IPS-20b (cell line): ENCODE data around the gene EIF5A.

Experiments
- H3K27ac ChIP-seq: one replicate; pipeline ENCODE4 v1.5.1; 2013; ENCODE audit warnings: low read length
- H3K27me3 ChIP-seq: 2 replicates; pipeline ENCODE4 v1.6.1; 2013; ENCODE audit warnings: mild to moderate bottlenecking, low read length, inconsistent platforms; ENCODE audit not compliant: insufficient read depth
- H3K36me3 ChIP-seq: 2 replicates; pipeline ENCODE4 v1.6.1; 2013; ENCODE audit warnings: low read depth, mild to moderate bottlenecking, inconsistent platforms, low read length, moderate library complexity; ENCODE audit not compliant: insufficient read depth
- H3K4me1 ChIP-seq: 2 replicates; pipeline ENCODE4 v1.6.1; 2013; ENCODE audit warnings: mild to moderate bottlenecking, control low read depth, inconsistent platforms, low read length, moderate library complexity; ENCODE audit not compliant: insufficient read depth
- H3K4me3 ChIP-seq: 2 replicates; pipeline ENCODE4 v1.5.1; 2013; ENCODE audit warnings: mild to moderate bottlenecking, low read length, inconsistent platforms
- H3K9ac ChIP-seq: 2 replicates; pipeline ENCODE4 v1.6.1; 2013; ENCODE audit warnings: low read depth, mild to moderate bottlenecking, inconsistent platforms, low read length, moderate library complexity
- H3K9me3 ChIP-seq: 2 replicates; pipeline ENCODE4 v1.6.1; 2013; ENCODE audit warnings: mild to moderate bottlenecking, low read depth, low read length, inconsistent platforms; ENCODE audit not compliant: insufficient read depth

The EIF5A gene

GRCh38 chr17:7279448-7279847, 28.0 kb upstream of the EIF5A start:
- H3K27ac ChIP-seq, result no peak overlapping the region
- no peaks in the 10 kb centered on the region for H3K9me3 ChIP-seq
- H3K27me3 ChIP-seq, result peaks cover 36% of the 10 kb centered on the region
- no peak overlapping the region for H3K9ac ChIP-seq
- no peak overlapping the region for H3K4me3 ChIP-seq
- 0 out of 2 replicates have a peak, but pooled peaks cover 1% of the 10 kb centered on the region for H3K36me3 ChIP-seq
- peaks cover 7% of the 10 kb centered on the region; the same call in 1 of the 2 replicates for H3K4me1 ChIP-seq

GRCh38 chr17:7280519-7281073, 26.8 kb upstream of the EIF5A start:
- peaks cover 36% of the 10 kb centered on the region for H3K27me3 ChIP-seq
- H3K9me3 ChIP-seq, result no peaks in the 10 kb centered on the region
- no peak overlapping the region for H3K27ac ChIP-seq
- peak overlapping the region; percentile 67; the same call in 1 of the 2 replicates for H3K9ac ChIP-seq
- peaks cover 7% of the 10 kb centered on the region; the same call in 1 of the 2 replicates for H3K4me1 ChIP-seq
- H3K36me3 ChIP-seq, result 0 out of 2 replicates have a peak, but pooled peaks cover 3% of the 10 kb centered on the region
- H3K4me3 ChIP-seq, result peak overlapping the region; percentile 76

GRCh38 chr17:7281074-7281952, 26.1 kb upstream of the EIF5A start, which contains the start of gene SLC2A4:
Gene SLC2A4 (plus strand): TSS chr17:7281718. CDS start chr17:7281935, 217 bp downstream.
- Histone ChIP-seq H3K4me3 (peak within 1 kb of the TSS; percentile 82), H3K27ac (no peak within 1 kb of the TSS), H3K36me3 (peaks cover 3% of the 10 kb centered on the region; the same call in 1 of the 2 replicates), H3K9me3 (no peaks in the 10 kb centered on the region), H3K4me1 (peaks cover 7% of the 10 kb centered on the region; the same call in 1 of the 2 replicates), H3K9ac (peak within 1 kb of the TSS; percentile 68; the same call in 1 of the 2 replicates), H3K27me3 (peaks cover 36% of the 10 kb centered on the region)

GRCh38 chr17:7281953-7282751, 25.3 kb upstream of the EIF5A start:
- H3K4me1 ChIP-seq, result peaks cover 7% of the 10 kb centered on the region; the same call in 1 of the 2 replicates
- no peak overlapping the region for H3K27ac ChIP-seq
- H3K9me3 ChIP-seq, result no peaks in the 10 kb centered on the region
- peak overlapping the region; percentile 82 for H3K4me3 ChIP-seq
- H3K27me3 ChIP-seq, result peaks cover 36% of the 10 kb centered on the region
- peaks cover 3% of the 10 kb centered on the region; the same call in 1 of the 2 replicates for H3K36me3 ChIP-seq
- peak overlapping the region; percentile 68; the same call in 1 of the 2 replicates for H3K9ac ChIP-seq

- peak overlapping the region; percentile 82 for H3K4me3 ChIP-seq
- no peak overlapping the region; the same call in 1 of the 2 replicates for H3K9ac ChIP-seq
- peaks cover 7% of the 10 kb centered on the region; the same call in 1 of the 2 replicates for H3K4me1 ChIP-seq
- H3K36me3 ChIP-seq, result peaks cover 8% of the 10 kb centered on the region; the same call in 1 of the 2 replicates
- H3K9me3 ChIP-seq, result no peaks in the 10 kb centered on the region
- no peak overlapping the region for H3K27ac ChIP-seq
- H3K27me3 ChIP-seq, result peaks cover 36% of the 10 kb centered on the region
These were observed 24.6 kb upstream of the EIF5A start for GRCh38 chr17:7282752-7283321.

- no peak overlapping the region for H3K9ac ChIP-seq
- H3K4me3 ChIP-seq, result no peak overlapping the region
- no peaks in the 10 kb centered on the region for H3K9me3 ChIP-seq
- H3K27me3 ChIP-seq, result peaks cover 36% of the 10 kb centered on the region
- no peak overlapping the region for H3K27ac ChIP-seq
- H3K4me1 ChIP-seq, result peaks cover 7% of the 10 kb centered on the region; the same call in 1 of the 2 replicates
- H3K36me3 ChIP-seq, result peaks cover 14% of the 10 kb centered on the region; the same call in 1 of the 2 replicates
These were observed 23.8 kb upstream of the EIF5A start for GRCh38 chr17:7283471-7284216.

- peaks cover 5% of the 10 kb centered on the region; the same call in 1 of the 2 replicates for H3K4me1 ChIP-seq
- H3K9ac ChIP-seq, result no peak overlapping the region
- no peak overlapping the region for H3K27ac ChIP-seq
- no peak overlapping the region for H3K4me3 ChIP-seq
- H3K36me3 ChIP-seq, result peaks cover 14% of the 10 kb centered on the region; the same call in 1 of the 2 replicates
- H3K9me3 ChIP-seq, result no peaks in the 10 kb centered on the region
- peaks cover 24% of the 10 kb centered on the region for H3K27me3 ChIP-seq
These were observed 22.5 kb upstream of the EIF5A start for GRCh38 chr17:7284911-7285310.

- no peak overlapping the region for H3K9ac ChIP-seq
- H3K36me3 ChIP-seq, result peaks cover 14% of the 10 kb centered on the region; the same call in 1 of the 2 replicates
- H3K9me3 ChIP-seq, result no peaks in the 10 kb centered on the region
- no peak overlapping the region for H3K4me3 ChIP-seq
- H3K4me1 ChIP-seq, result no peaks in the 10 kb centered on the region
- H3K27ac ChIP-seq, result no peak overlapping the region
- H3K27me3 ChIP-seq, result peaks cover 19% of the 10 kb centered on the region
These were observed 21.7 kb upstream of the EIF5A start for GRCh38 chr17:7285679-7286078.

GRCh38 chr17:7289256-7290032, 18.0 kb upstream of the EIF5A start:
- H3K9me3 ChIP-seq, result no peaks in the 10 kb centered on the region
- H3K27ac ChIP-seq, result no peak overlapping the region
- H3K4me1 ChIP-seq, result no peaks in the 10 kb centered on the region
- no peak overlapping the region for H3K9ac ChIP-seq
- H3K27me3 ChIP-seq, result peaks cover 12% of the 10 kb centered on the region
- peaks cover 13% of the 10 kb centered on the region; the same call in 1 of the 2 replicates for H3K36me3 ChIP-seq
- H3K4me3 ChIP-seq, result no peak overlapping the region

- Histone ChIP-seq H3K9ac (no peak overlapping the region), H3K9me3 (no peaks in the 10 kb centered on the region), H3K27ac (no peak overlapping the region), H3K4me3 (no peak overlapping the region), H3K4me1 (no peaks in the 10 kb centered on the region), H3K27me3 (peaks cover 16% of the 10 kb centered on the region), H3K36me3 (peaks cover 12% of the 10 kb centered on the region; the same call in 1 of the 2 replicates)
These were observed 17.3 kb upstream of the EIF5A start for GRCh38 chr17:7290166-7290565.
